HG03439 (cell line): ENCODE data around the gene XXYLT1.

ENCODE experiments used
- ATAC-seq: cut with Tn5 transposase; IDR thresholded peaks from one replicate; pipeline ENCODE4 v1.9.1; 2021; ENCODE audit warnings: mild to moderate bottlenecking, moderate library complexity; ENCODE audit not compliant: unreplicated experiment

XXYLT1 gene

GRCh38 chr3:195209847-195210265, 61.1 kb downstream of the XXYLT1 start:
- no peak for ATAC-seq

GRCh38 chr3:195209083-195209846, 61.7 kb downstream of the XXYLT1 start:
- ATAC-seq = no peak

GRCh38 chr3:195208631-195209030, 62.3 kb downstream of the XXYLT1 start:
- ATAC-seq = no peak

GRCh38 chr3:195208183-195208582, 62.8 kb downstream of the XXYLT1 start:
- peak; percentile 93 for ATAC-seq

- ATAC-seq = no peak
These were observed 63.2 kb downstream of the XXYLT1 start for GRCh38 chr3:195207731-195208130.

- ATAC-seq = no peak
These were observed 63.9 kb downstream of the XXYLT1 start for GRCh38 chr3:195207056-195207455.

GRCh38 chr3:195204360-195205163, 66.4 kb downstream of the XXYLT1 start:
- no peak for ATAC-seq

GRCh38 chr3:195203606-195204005, 67.4 kb downstream of the XXYLT1 start:
- no peak for ATAC-seq

- ATAC-seq = no peak
These were observed 69.7 kb downstream of the XXYLT1 start for GRCh38 chr3:195201295-195201694.

- no peak for ATAC-seq
These were observed 70.7 kb downstream of the XXYLT1 start for GRCh38 chr3:195200010-195200822.

- no peak for ATAC-seq
These were observed 72.3 kb downstream of the XXYLT1 start for GRCh38 chr3:195198426-195199346.

- ATAC-seq = no peak
These were observed 73.1 kb downstream of the XXYLT1 start for GRCh38 chr3:195197765-195198425.

GRCh38 chr3:195196266-195196665, 74.7 kb downstream of the XXYLT1 start:
- ATAC-seq = no peak

- ATAC-seq = no peak
These were observed 75.4 kb downstream of the XXYLT1 start for GRCh38 chr3:195195321-195196209.

GRCh38 chr3:195194559-195195206, 76.3 kb downstream of the XXYLT1 start:
- no peak for ATAC-seq

- no peak for ATAC-seq
These were observed 79.4 kb downstream of the XXYLT1 start for GRCh38 chr3:195191580-195191979.

- ATAC-seq = no peak
These were observed 81.1 kb downstream of the XXYLT1 start for GRCh38 chr3:195189821-195190220.

GRCh38 chr3:195188426-195188927, 82.5 kb downstream of the XXYLT1 start:
- no peak for ATAC-seq
